Purkinje cell (primary cell): ENCODE measurements around the gene C1QTNF9B. TPM values are rescaled to one million over a fixed set of nuclear protein-coding genes. Genes with fewer than 3 reads are reported as not detected.

ENCODE experiments used
- polyA plus RNA-seq: library from polyadenylated mRNA; unstranded; fragments of >200 nt; fragmentation: Nextera tagmentation; gene quantifications from 2 replicates; pipeline ENCODE4 v1.2.1, GENCODE V29; 2014

Gene C1QTNF9B
- 0.36 TPM in 1 of 2 replicates, not detected in the other for polyA plus RNA-seq

GRCh38 chr13:23897452-23897919, at the start of gene C1QTNF9B:
Gene C1QTNF9B, minus strand, starts transcription at chr13:23897502.

GRCh38 chr13:23888658-23889614, 8.4 kb downstream of the C1QTNF9B start, which contains the start of gene MIPEP:
Gene MIPEP, minus strand, starts transcription at chr13:23889400. Its CDS starts 80 bp downstream, at chr13:23889320.

Other genes with a start within 250 kb of the C1QTNF9B start
- gene MIPEP, start 8.1 kb downstream of the C1QTNF9B start, polyA plus RNA-seq, result 10.1 and 10.2 TPM in 2 replicates